ENCODE data around the gene LASP1NB.
"Not testable (repeated sequence)": the region's sequence is repeated elsewhere in the genome, so short reads cannot be mapped to it uniquely, and the experiment has no call there.

Gene LASP1NB

GRCh38 chr17:38918129-38918913, 7.1 kb upstream of the LASP1NB start:
- no peak for DNase-seq (ENCODE audit: low spot score)

GRCh38 chr17:38918916-38919315, 6.5 kb upstream of the LASP1NB start:
- no peak for DNase-seq (ENCODE audit: low spot score)

- no peak for DNase-seq (ENCODE audit: low spot score)
These were observed 5.9 kb upstream of the LASP1NB start for GRCh38 chr17:38919316-38920078.

- DNase-seq (ENCODE audit: low spot score) = no peak
These were observed 4.8 kb upstream of the LASP1NB start for GRCh38 chr17:38920374-38921291.

- no peak for DNase-seq (ENCODE audit: low spot score)
These were observed 3.5 kb upstream of the LASP1NB start for GRCh38 chr17:38921756-38922411.

- peak; percentile 75 for DNase-seq (ENCODE audit: low spot score)
These were observed 2.7 kb upstream of the LASP1NB start for GRCh38 chr17:38922538-38923297.

GRCh38 chr17:38926293-38927070, 1.1 kb downstream of the LASP1NB start:
- DNase-seq (ENCODE audit: low spot score) = peak; percentile 38

GRCh38 chr17:38930782-38931181, 5.4 kb downstream of the LASP1NB start:
- not testable (repeated sequence) for DNase-seq (ENCODE audit: low spot score)

- not testable (repeated sequence) for DNase-seq (ENCODE audit: low spot score)
These were observed 8.5 kb downstream of the LASP1NB start for GRCh38 chr17:38933962-38934361.

GRCh38 chr17:38939987-38940386, 14.6 kb downstream of the LASP1NB start:
- DNase-seq (ENCODE audit: low spot score) = no peak

GRCh38 chr17:38940404-38940803, 15.0 kb downstream of the LASP1NB start:
- no peak for DNase-seq (ENCODE audit: low spot score)

GRCh38 chr17:38942696-38943334, 17.4 kb downstream of the LASP1NB start:
- DNase-seq (ENCODE audit: low spot score) = no peak

- DNase-seq (ENCODE audit: low spot score) = no peak
These were observed 18.2 kb downstream of the LASP1NB start for GRCh38 chr17:38943607-38944006.

- DNase-seq (ENCODE audit: low spot score) = no peak
These were observed 21.8 kb downstream of the LASP1NB start for GRCh38 chr17:38947189-38947588.

- not testable (repeated sequence) for DNase-seq (ENCODE audit: low spot score)
These were observed 28.4 kb downstream of the LASP1NB start for GRCh38 chr17:38953800-38954199.

- no peak for DNase-seq (ENCODE audit: low spot score)
These were observed 32.9 kb downstream of the LASP1NB start for GRCh38 chr17:38958326-38958725.

- no peak for DNase-seq (ENCODE audit: low spot score)
These were observed 33.3 kb downstream of the LASP1NB start for GRCh38 chr17:38958756-38959155.

GRCh38 chr17:38959508-38959907, 34.1 kb downstream of the LASP1NB start:
- DNase-seq (ENCODE audit: low spot score) = no peak

- no peak for DNase-seq (ENCODE audit: low spot score)
These were observed 35.0 kb downstream of the LASP1NB start for GRCh38 chr17:38960402-38960801.

- no peak for DNase-seq (ENCODE audit: low spot score)
These were observed 36.0 kb downstream of the LASP1NB start for GRCh38 chr17:38961413-38961812.
